Stimulated activated CD4-positive, alpha-beta T cell treated with anti-CD3 and anti-CD28 coated beads, Interleukin-15, amount 100 ng/mL, for 48 hours (primary cell): Measurements from ENCODE around the gene PLBD2.
"Not testable (repeated sequence)": the region's sequence is repeated elsewhere in the genome, so short reads cannot be mapped to it uniquely, and the experiment has no call there.

Experiments used
- DNase-seq, 2 donors: peaks; one replicate each; pipeline ENCODE4 v3.0.0-alpha.2; 2020; ENCODE audit warnings: low read depth in 2 of 2

The PLBD2 gene

GRCh38 chr12:113334786-113335539 is 23.4 kb upstream of the PLBD2 start, which contains the start of gene SLC8B1:
SLC8B1 (minus strand) TSS chr12:113335109; CDS start chr12:113332878, 2,231 bp downstream.
- DNase-seq, result peak; percentile 66 to 85

- no peak for DNase-seq
These were observed 18.8 kb upstream of the PLBD2 start for GRCh38 chr12:113339540-113339939.

- DNase-seq, result no peak
These were observed 18.3 kb upstream of the PLBD2 start for GRCh38 chr12:113340061-113340460.

- DNase-seq, result no peak
These were observed 16.9 kb upstream of the PLBD2 start for GRCh38 chr12:113341535-113341934.

- no peak for DNase-seq
These were observed 13.1 kb upstream of the PLBD2 start for GRCh38 chr12:113345318-113345717.

GRCh38 chr12:113346353-113346752 is 12.0 kb upstream of the PLBD2 start:
- no peak for DNase-seq

- no peak for DNase-seq
These were observed 11.3 kb upstream of the PLBD2 start for GRCh38 chr12:113347107-113347506.

GRCh38 chr12:113347892-113348291 is 10.5 kb upstream of the PLBD2 start:
- no peak for DNase-seq

- DNase-seq, result no peak
These were observed 9.4 kb upstream of the PLBD2 start for GRCh38 chr12:113348849-113349536.

- no peak for DNase-seq
These were observed 7.3 kb upstream of the PLBD2 start for GRCh38 chr12:113351089-113351488.

- DNase-seq, result not testable (repeated sequence)
These were observed 4.2 kb upstream of the PLBD2 start for GRCh38 chr12:113354192-113354591.

GRCh38 chr12:113359133-113359938 is 949 bp downstream of the PLBD2 start:
- no peak for DNase-seq

GRCh38 chr12:113359939-113360748 is 1.8 kb downstream of the PLBD2 start:
- DNase-seq, result no peak

GRCh38 chr12:113361574-113362370 is 3.4 kb downstream of the PLBD2 start:
- no peak for DNase-seq

GRCh38 chr12:113364698-113365097 is 6.3 kb downstream of the PLBD2 start:
- no peak for DNase-seq

- DNase-seq, result no peak
These were observed 7.4 kb downstream of the PLBD2 start for GRCh38 chr12:113365639-113366395.

GRCh38 chr12:113366827-113367226 is 8.4 kb downstream of the PLBD2 start:
- no peak for DNase-seq

GRCh38 chr12:113368331-113368730 is 9.9 kb downstream of the PLBD2 start:
- DNase-seq, result no peak

GRCh38 chr12:113369391-113369985 is 11.1 kb downstream of the PLBD2 start:
- DNase-seq, result no peak
